ENCODE data around the gene MTA3. TPM values are rescaled to one million over a fixed set of nuclear protein-coding genes. Genes with fewer than 3 reads are reported as not detected.

Gene MTA3
- total RNA-seq, 6 experiments from 2014 or later = 6.3 to 13.0 (median 11.4) TPM

- TF ChIP-seq POLR2A (IDR thresholded peaks at IDR 0.05) (no peak), CTCF (IDR thresholded peaks at IDR 0.05) (no peak)
Observed at GRCh38 chr2:42560899-42561298, 7.5 kb upstream of the MTA3 start.

GRCh38 chr2:42562474-42563144, 5.8 kb upstream of the MTA3 start:
- no peaks in the 10 kb centered on the region for H3K27me3 ChIP-seq
- no peak overlapping the region for H3K27ac ChIP-seq
- ATAC-seq (peak; percentile 67 to 87 (median 84)), DNase-seq (peak in 2 of 3 donors; percentile 20 to 55)
- no peak overlapping the region for H3K4me3 ChIP-seq
- H3K9me3 ChIP-seq = no peaks in the 10 kb centered on the region
- WGBS (ENCODE audit: insufficient coverage, low coverage, low lambda C conversion rate, missing lambda C conversion rate) = 82% methylated on average over 4 of the region's 4 CpGs
- no peaks in the 10 kb centered on the region for H3K4me1 ChIP-seq
- no peak for TF ChIP-seq CTCF (IDR thresholded peaks at IDR 0.05)
- TF ChIP-seq POLR2A (IDR thresholded peaks at IDR 0.05) = no peak
- no peaks in the 10 kb centered on the region for H3K36me3 ChIP-seq
- intact Hi-C loops (cut with DNase I) = no loop called here

More at GRCh38 chr2:42560899-42561298, 7.5 kb upstream of the MTA3 start:
- 80% methylated on average over 1 of the region's 1 CpG for WGBS (ENCODE audit: insufficient coverage, low coverage, low lambda C conversion rate, missing lambda C conversion rate)
- ATAC-seq (no peak), DNase-seq (no peak)
- Histone ChIP-seq H3K9me3 (no peaks in the 10 kb centered on the region), H3K27ac (no peak overlapping the region), H3K4me3 (no peak overlapping the region), H3K36me3 (no peaks in the 10 kb centered on the region), H3K4me1 (no peaks in the 10 kb centered on the region), H3K27me3 (no peaks in the 10 kb centered on the region)
- intact Hi-C loops (cut with DNase I) = no loop called here

GRCh38 chr2:42566025-42566424, 2.4 kb upstream of the MTA3 start:
- no peaks in the 10 kb centered on the region for H3K27me3 ChIP-seq
- H3K36me3 ChIP-seq = peaks cover 0 to 4% (median 0%) of the 10 kb centered on the region in 4 donors
- no peak for TF ChIP-seq POLR2A (IDR thresholded peaks at IDR 0.05)
- TF ChIP-seq CTCF (IDR thresholded peaks at IDR 0.05) = no peak
- no peak for DNase-seq
- H3K9me3 ChIP-seq = no peaks in the 10 kb centered on the region
- no peak overlapping the region for H3K27ac ChIP-seq
- intact Hi-C loops (cut with DNase I) = no loop called here
- H3K4me1 ChIP-seq = peaks cover 0 to 4% (median 0%) of the 10 kb centered on the region in 4 donors
- no peak overlapping the region for H3K4me3 ChIP-seq
- no peak for ATAC-seq
- 91% methylated on average over 3 of the region's 3 CpGs for WGBS (ENCODE audit: insufficient coverage, low coverage, low lambda C conversion rate, missing lambda C conversion rate)

- 60% methylated on average over 2 of the region's 3 CpGs for WGBS (ENCODE audit: insufficient coverage, low coverage, low lambda C conversion rate, missing lambda C conversion rate)
- DNase-seq (no peak), ATAC-seq (no peak)
- intact Hi-C loops (cut with DNase I) = no loop called here
- H3K36me3 ChIP-seq = peaks cover 0 to 6% (median 0%) of the 10 kb centered on the region in 4 donors
- peaks cover 0 to 4% (median 0%) of the 10 kb centered on the region in 4 donors for H3K4me1 ChIP-seq
- no peaks in the 10 kb centered on the region for H3K27me3 ChIP-seq
- H3K4me3 ChIP-seq = no peak overlapping the region
- no peak overlapping the region for H3K27ac ChIP-seq
- no peaks in the 10 kb centered on the region for H3K9me3 ChIP-seq
- TF ChIP-seq CTCF (IDR thresholded peaks at IDR 0.05) (no peak), POLR2A (IDR thresholded peaks at IDR 0.05) (no peak)
Observed at GRCh38 chr2:42566837-42567321, 1.6 kb upstream of the MTA3 start.
